ENCODE measurements around the gene PLSCR4.

Gene PLSCR4

DNA sequence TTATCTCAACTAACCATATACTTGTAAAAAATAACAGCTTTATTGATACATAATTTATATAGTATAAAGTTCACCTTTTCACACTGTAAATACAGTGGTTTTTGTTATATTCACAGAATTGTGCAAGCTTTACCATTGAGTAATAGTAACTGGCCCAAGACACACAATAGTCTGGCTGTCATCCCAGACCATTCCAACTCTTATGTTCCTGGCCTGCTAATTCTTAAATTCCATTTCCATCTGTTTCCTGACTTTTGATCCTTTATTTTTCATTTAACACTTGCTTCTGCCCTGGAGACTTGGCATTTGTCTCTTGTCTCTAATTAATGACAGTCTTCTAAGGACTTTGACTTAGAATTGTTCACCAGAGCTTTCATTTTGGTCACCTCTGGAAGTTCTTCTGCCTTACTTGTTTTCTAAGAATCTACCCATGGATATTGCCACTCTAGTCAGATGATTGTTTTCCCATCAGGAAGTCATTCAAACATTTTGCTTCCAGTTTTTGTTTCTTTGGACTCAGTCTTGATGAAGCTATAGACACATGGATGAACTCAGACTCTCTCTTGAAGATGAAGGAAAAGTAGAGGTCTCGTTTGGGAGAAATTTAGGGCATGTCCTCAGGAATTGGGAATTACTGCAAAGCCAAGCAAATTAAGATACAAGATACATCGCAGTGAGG lies 27.2 kb upstream of the PLSCR4 start:
- no peak overlapping the region for H3K4me3 ChIP-seq (ENCODE audit: low read depth, low read length)
- in situ Hi-C loops (cut with HindIII; ENCODE audit: low sequenced_read_pairs): no loop called here
- TF ChIP-seq, protein P1, sequence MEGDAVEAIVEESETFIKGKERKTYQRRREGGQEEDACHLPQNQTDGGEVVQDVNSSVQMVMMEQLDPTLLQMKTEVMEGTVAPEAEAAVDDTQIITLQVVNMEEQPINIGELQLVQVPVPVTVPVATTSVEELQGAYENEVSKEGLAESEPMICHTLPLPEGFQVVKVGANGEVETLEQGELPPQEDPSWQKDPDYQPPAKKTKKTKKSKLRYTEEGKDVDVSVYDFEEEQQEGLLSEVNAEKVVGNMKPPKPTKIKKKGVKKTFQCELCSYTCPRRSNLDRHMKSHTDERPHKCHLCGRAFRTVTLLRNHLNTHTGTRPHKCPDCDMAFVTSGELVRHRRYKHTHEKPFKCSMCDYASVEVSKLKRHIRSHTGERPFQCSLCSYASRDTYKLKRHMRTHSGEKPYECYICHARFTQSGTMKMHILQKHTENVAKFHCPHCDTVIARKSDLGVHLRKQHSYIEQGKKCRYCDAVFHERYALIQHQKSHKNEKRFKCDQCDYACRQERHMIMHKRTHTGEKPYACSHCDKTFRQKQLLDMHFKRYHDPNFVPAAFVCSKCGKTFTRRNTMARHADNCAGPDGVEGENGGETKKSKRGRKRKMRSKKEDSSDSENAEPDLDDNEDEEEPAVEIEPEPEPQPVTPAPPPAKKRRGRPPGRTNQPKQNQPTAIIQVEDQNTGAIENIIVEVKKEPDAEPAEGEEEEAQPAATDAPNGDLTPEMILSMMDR (IDR thresholded peaks at IDR 0.05; ENCODE audit: low read depth, low read length, missing control alignments): no peak
- peak; percentile 96 for DNase-seq (ENCODE audit: low read depth)

DNA sequence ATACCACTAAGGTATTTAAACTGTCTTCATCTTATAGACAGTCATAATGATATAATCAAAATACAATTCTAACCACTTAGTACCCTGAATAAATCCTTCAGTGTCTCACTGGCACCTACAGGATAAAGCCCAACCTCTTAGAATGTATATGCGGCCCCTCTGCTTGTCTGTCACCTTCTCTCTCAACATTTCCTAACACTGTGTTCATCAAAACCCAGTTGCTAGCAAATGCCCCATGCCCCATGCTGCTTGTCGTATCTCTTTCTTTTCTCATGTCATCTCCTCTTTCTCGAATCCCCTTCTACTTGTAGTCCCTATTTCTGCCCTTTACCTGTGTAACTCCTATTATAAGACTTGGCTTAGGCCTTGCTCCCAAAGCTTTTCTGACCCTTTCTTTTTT lies 24.6 kb upstream of the PLSCR4 start:
- H3K4me3 ChIP-seq (ENCODE audit: low read depth, low read length): no peak overlapping the region
- no peak for DNase-seq (ENCODE audit: low read depth)
- in situ Hi-C loops (cut with HindIII; ENCODE audit: low sequenced_read_pairs): no loop called here
- TF ChIP-seq, protein P1 (IDR thresholded peaks at IDR 0.05; ENCODE audit: low read depth, low read length, missing control alignments): no peak

DNA sequence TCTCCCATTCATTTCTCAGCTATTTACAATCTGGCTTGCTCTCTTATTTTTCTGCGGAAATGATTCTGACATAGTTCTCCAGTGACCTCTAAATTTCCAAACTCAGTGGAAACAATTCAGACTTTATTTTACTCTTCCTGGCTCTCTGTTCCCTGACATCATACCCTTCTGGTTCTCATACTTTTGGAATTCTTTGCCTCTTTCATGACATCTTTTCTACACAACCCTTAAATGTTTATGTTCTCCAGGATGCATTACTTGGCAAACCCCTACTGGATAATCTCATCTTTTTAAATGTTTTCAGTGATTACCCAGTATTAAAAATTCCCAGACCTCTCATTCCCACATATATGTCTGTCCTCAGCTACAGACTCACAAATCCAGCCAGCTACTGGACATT lies 23.9 kb upstream of the PLSCR4 start:
- no peak overlapping the region for H3K4me3 ChIP-seq (ENCODE audit: low read depth, low read length)
- TF ChIP-seq, protein P1 (IDR thresholded peaks at IDR 0.05; ENCODE audit: low read depth, low read length, missing control alignments): no peak
- in situ Hi-C loops (cut with HindIII; ENCODE audit: low sequenced_read_pairs): no loop called here
- DNase-seq (ENCODE audit: low read depth): peak; percentile 63

DNA sequence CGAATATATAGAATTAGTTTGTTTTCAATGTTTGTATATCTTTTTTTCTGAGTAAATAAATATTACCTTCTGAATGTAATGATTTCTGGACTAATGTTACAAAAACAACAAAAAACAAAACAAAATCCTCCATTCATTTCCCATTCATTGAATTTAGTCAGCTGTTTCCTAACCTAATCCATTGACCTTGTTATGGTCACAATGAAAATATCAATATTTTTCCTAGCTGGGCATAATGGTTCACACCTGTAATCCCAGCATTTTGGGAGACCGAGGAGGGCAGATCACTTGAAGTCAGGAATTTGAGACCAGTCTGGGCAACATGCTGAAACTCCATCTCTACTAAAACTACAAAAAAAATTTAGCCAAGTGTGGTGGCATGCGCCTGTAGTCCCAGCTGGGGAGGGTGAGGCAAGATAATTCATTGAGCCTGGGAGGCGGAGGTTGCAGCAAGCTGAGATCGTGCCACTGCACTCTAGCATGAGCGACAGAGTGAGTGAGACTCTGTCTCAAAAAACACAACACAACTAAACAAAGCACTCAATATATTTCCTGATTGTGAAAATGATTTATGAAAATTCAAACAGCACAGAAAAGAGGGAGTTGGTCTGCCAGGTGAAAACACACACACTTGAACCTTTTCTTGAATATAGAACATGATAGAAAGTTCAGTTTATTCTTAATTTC lies 23.0 kb upstream of the PLSCR4 start:
- H3K4me3 ChIP-seq (ENCODE audit: low read depth, low read length): no peak overlapping the region
- no peak for DNase-seq (ENCODE audit: low read depth)
- in situ Hi-C loops (cut with HindIII; ENCODE audit: low sequenced_read_pairs): no loop called here
- TF ChIP-seq, protein P1 (IDR thresholded peaks at IDR 0.05; ENCODE audit: low read depth, low read length, missing control alignments): no peak

DNA sequence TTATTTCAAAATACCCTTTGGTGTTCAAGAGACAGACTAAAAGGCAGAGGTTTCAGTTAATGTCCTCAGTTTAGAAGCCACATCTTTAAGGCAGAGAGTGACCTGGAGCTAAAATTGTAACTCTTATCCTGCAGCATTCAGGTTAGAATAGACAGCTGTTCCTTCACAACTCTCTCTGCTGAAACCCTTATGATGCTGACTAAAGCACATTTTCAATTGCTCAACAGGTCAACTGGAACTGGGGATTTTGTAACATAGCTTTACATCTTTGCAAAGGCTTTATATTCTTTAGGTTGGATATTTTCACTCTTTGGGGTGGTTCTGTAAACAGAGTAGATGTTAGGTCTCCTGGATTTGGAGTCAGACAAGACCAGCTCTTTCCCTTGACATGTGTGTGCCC lies 20.3 kb upstream of the PLSCR4 start:
- DNase-seq (ENCODE audit: low read depth): no peak
- in situ Hi-C loops (cut with HindIII; ENCODE audit: low sequenced_read_pairs): no loop called here
- TF ChIP-seq, protein P1 (IDR thresholded peaks at IDR 0.05; ENCODE audit: low read depth, low read length, missing control alignments): no peak
- H3K4me3 ChIP-seq (ENCODE audit: low read depth, low read length): no peak overlapping the region

DNA sequence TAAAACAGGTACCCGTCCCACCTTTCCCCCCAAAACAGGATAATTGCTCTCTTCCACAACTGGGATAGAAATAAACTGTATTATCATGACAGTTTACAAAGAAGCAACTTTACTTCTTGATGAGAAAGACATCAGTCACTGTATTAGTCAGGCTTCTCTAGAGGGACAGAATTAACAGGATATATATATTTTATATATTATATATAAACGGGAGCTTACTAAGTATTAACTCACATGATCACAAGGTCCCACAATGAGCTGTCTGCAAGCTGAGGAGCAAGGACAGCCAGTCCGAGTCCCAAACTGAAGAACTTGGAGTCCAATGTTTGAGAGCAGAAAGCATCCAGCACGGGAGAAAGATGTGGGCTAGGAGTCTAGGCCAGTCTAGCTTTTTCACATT lies 18.4 kb upstream of the PLSCR4 start:
- H3K4me3 ChIP-seq (ENCODE audit: low read depth, low read length): no peak overlapping the region
- in situ Hi-C loops (cut with HindIII; ENCODE audit: low sequenced_read_pairs): no loop called here
- no peak for DNase-seq (ENCODE audit: low read depth)
- TF ChIP-seq, protein P1 (IDR thresholded peaks at IDR 0.05; ENCODE audit: low read depth, low read length, missing control alignments): no peak

Data from astrocyte of the cerebellum (primary cell).